Measurements from ENCODE around the gene WDR93. TPM values are rescaled to one million over a fixed set of nuclear protein-coding genes. Genes with fewer than 3 reads are reported as not detected.
A peak's percentile ranks its signal among the peaks of the same experiment; 100 is the strongest.

Gene WDR93
- total RNA-seq, 2 donors from 2014 or later, result not detected

GRCh38 chr15:89673165-89673512 is 17.5 kb upstream of the WDR93 start:
- DNase-seq (ENCODE audit: low spot score) (no peak), ATAC-seq (ENCODE audit: insufficient number of reproducible peaks, low FRiP score, low read depth) (no peak)
- peak overlapping the region; percentile 90 to 91 for H3K27ac ChIP-seq
- H3K4me3 ChIP-seq, result no peak overlapping the region
- H3K36me3 ChIP-seq, result no peaks in the 10 kb centered on the region
- no peaks in the 10 kb centered on the region for H3K9me3 ChIP-seq
- peaks cover 20 to 30% of the 10 kb centered on the region in 2 donors for H3K4me1 ChIP-seq (ENCODE audit: control insufficient read depth in 1 of 2, low read depth in 2 of 2)
- H3K27me3 ChIP-seq (replicated peaks; ENCODE audit: insufficient read depth), result no peaks in the 10 kb centered on the region
- no peak for TF ChIP-seq CTCF (IDR thresholded peaks at IDR 0.05)

- no peaks in the 10 kb centered on the region for H3K27me3 ChIP-seq (replicated peaks; ENCODE audit: insufficient read depth)
- no peak for ATAC-seq (ENCODE audit: insufficient number of reproducible peaks, low FRiP score, low read depth)
- no peak overlapping the region for H3K4me3 ChIP-seq
- H3K36me3 ChIP-seq, result no peaks in the 10 kb centered on the region
- no peak for DNase-seq (ENCODE audit: low spot score)
- peaks cover 20 to 36% of the 10 kb centered on the region in 2 donors for H3K4me1 ChIP-seq (ENCODE audit: control insufficient read depth in 1 of 2, low read depth in 2 of 2)
- no peak overlapping the region for H3K27ac ChIP-seq
- H3K9me3 ChIP-seq, result no peaks in the 10 kb centered on the region
- TF ChIP-seq CTCF (IDR thresholded peaks at IDR 0.05), result no peak
Observed at GRCh38 chr15:89674526-89674925, 16.1 kb upstream of the WDR93 start.

GRCh38 chr15:89675606-89676005 is 15.0 kb upstream of the WDR93 start:
- DNase-seq (ENCODE audit: low spot score), result no peak

DNA sequence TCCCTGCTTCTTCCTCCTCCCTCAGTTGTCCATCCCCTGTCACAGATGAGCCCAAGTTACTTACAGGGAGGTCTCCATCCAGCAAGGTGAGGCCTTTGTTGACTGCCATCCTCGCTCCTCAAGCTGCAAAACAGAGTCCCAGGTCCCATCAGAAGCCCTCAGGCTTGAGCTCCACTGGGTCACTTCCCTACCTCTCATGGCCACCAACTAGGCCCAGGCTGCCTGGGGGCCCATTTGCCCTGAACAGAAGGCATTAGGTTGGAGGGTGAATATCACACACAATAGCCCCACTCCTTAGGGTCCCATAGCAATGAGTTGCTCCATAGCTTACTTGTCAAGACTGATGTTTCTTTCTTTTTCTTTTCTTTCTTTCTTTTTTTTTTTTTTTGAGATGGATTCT is 13.2 kb upstream of the WDR93 start:
- Histone ChIP-seq H3K4me3 (no peak overlapping the region), H3K27me3 (replicated peaks; ENCODE audit: insufficient read depth) (no peaks in the 10 kb centered on the region), H3K4me1 (ENCODE audit: control insufficient read depth in 1 of 2, low read depth in 2 of 2) (peaks cover 26 to 50% of the 10 kb centered on the region in 2 donors), H3K9me3 (no peaks in the 10 kb centered on the region), H3K36me3 (peaks cover 4% of the 10 kb centered on the region), H3K27ac (no peak overlapping the region)
- ATAC-seq (ENCODE audit: insufficient number of reproducible peaks, low FRiP score, low read depth) (no peak), DNase-seq (ENCODE audit: low spot score) (no peak)
- TF ChIP-seq CTCF (IDR thresholded peaks at IDR 0.05), result no peak

More at GRCh38 chr15:89675606-89676005, 15.0 kb upstream of the WDR93 start:
- H3K27ac ChIP-seq, result no peak overlapping the region
- TF ChIP-seq CTCF (IDR thresholded peaks at IDR 0.05), result no peak
- H3K4me3 ChIP-seq, result no peak overlapping the region
- no peaks in the 10 kb centered on the region for H3K27me3 ChIP-seq (replicated peaks; ENCODE audit: insufficient read depth)
- peaks cover 24 to 47% of the 10 kb centered on the region in 2 donors for H3K4me1 ChIP-seq (ENCODE audit: control insufficient read depth in 1 of 2, low read depth in 2 of 2)
- no peaks in the 10 kb centered on the region for H3K9me3 ChIP-seq
- ATAC-seq (ENCODE audit: insufficient number of reproducible peaks, low FRiP score, low read depth), result no peak
- H3K36me3 ChIP-seq, result no peaks in the 10 kb centered on the region

DNA sequence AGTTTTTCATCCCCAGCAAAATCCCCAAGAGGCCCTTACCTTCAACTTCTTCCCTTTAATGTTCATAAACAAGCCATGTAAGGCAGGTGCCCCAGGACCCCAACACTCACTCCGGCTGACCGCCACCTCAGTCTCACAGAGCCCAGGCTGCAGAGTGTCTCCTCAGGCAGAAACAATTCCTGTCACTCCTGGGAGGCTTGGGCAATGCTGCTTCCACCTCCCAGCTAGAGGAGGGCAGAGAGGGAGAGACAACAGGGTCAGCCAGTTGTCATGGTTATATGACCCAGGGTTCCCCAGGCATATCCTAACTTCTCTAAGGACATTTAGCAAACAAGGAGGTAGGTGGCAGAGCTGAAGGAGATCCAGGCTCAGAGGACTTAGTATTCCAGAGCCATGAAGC is 11.4 kb upstream of the WDR93 start, which contains the start of gene PLIN1:
PLIN1 (minus strand) TSS at position 156 of the 400 bp plus-strand sequence. CDS start 1,878 bp downstream, outside the sequence.
- Histone ChIP-seq H3K27me3 (replicated peaks; ENCODE audit: insufficient read depth) (no peaks in the 10 kb centered on the region), H3K9me3 (no peaks in the 10 kb centered on the region), H3K4me3 (no peak within 1 kb of the TSS), H3K4me1 (ENCODE audit: control insufficient read depth in 1 of 2, low read depth in 2 of 2) (peaks cover 16 to 33% of the 10 kb centered on the region in 2 donors), H3K36me3 (peaks cover 11% of the 10 kb centered on the region), H3K27ac (peak within 1 kb of the TSS; percentile 40 to 48)
- no peak for ATAC-seq (ENCODE audit: insufficient number of reproducible peaks, low FRiP score, low read depth)
- no peak for DNase-seq (ENCODE audit: low spot score)
- no peak for TF ChIP-seq CTCF (IDR thresholded peaks at IDR 0.05)

Data from thoracic aorta (tissue), 2 donors.